Measurements from ENCODE around the gene SERPINA6.
"Not testable (repeated sequence)": the region's sequence is repeated elsewhere in the genome, so short reads cannot be mapped to it uniquely, and the experiment has no call there.

The SERPINA6 gene, protein sequence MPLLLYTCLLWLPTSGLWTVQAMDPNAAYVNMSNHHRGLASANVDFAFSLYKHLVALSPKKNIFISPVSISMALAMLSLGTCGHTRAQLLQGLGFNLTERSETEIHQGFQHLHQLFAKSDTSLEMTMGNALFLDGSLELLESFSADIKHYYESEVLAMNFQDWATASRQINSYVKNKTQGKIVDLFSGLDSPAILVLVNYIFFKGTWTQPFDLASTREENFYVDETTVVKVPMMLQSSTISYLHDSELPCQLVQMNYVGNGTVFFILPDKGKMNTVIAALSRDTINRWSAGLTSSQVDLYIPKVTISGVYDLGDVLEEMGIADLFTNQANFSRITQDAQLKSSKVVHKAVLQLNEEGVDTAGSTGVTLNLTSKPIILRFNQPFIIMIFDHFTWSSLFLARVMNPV

DNA sequence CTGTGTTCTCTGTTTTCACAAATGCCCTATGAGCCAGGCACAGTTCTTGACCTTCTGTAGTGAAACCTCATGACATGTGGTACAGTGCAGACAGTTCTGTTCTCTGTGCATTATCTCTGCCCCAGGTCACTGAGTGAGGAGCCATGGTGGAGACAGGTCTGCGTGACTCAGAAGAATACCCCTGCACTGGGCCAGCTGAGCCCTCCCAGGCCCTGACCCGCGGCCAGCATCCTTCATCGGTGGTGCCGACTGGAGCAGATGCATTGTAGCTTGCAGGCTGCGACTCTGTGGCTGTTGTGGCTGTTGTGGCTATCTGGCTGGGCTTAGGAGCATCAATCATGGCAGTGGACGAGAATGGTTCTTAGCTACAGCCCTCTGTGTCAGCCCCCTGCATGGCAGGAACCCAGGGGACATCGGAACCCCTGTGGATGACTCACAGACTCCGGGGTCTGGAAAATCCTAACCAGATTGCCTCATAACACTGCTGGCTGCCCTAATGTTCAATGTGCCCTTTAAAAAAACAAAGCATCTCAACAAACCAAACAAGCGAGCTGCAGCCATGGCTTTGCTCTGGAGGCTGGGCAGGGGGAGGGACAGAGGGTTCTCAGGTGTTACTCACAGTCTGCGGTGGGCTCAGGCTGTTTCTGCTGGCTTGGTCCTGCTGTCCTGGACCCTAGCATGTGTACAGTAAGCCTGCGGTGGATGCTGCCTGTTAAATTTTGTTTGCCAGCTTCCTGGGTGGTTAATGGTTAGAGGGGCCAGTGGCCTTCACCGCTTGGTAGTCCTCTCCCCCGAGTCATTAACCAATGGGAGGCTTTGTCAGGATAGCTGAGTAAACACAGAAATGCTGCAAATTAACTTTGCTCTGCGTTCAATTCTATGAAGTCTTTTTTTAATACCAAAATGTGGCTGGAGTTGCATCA lies at the start of gene SERPINA6:
TSS of gene SERPINA6 (minus strand) at position 689 of the 923 bp plus-strand sequence. CDS start 8,688 bp downstream, outside the sequence.
- no peak for DNase-seq (ENCODE audit: low read depth)

GRCh38 chr14:94372021-94372605 lies 49.0 kb upstream of the SERPINA6 start:
- no peak for DNase-seq (ENCODE audit: low read depth)

DNA sequence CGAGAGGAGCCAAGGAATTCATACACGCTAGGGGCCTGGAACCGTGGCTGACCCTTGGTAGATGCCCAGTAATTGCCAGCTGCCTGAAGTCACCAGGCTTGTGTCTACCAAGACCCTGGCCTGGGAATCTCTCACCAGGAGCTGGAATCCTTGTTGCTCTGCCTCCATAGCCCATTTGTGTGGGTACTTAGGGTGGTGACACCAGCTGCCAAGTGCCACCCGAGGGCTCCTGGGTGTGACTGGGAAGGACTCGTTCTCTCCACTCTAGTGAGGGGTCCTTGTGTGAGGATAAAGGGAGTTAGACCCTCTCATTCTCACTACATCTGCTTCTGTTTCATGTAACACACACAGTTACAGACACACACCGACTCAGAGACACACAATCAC lies 47.4 kb upstream of the SERPINA6 start:
- DNase-seq (ENCODE audit: low read depth): no peak

GRCh38 chr14:94369766-94370523 lies 46.8 kb upstream of the SERPINA6 start:
- DNase-seq (ENCODE audit: low read depth): not testable (repeated sequence)

DNA sequence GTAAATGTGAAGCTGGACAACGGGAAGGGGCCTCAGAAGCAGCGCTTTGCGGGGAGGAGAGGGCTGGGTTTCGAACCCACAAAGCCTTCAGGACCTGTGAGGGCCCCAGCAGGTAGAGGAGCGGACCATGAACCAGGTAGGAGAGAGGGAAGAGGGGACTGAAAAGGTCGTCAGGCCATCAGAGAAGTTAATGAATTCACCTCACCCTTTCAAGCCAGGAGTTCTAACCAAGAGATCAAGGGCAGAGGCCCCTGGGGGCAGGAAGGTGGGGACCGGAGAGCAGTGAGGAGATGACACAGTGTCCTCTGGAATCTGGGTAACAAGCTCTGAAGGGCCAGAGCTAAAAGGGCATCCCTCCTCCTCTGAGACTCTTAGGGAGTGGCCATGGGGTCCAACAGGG lies 45.8 kb upstream of the SERPINA6 start:
- no peak for DNase-seq (ENCODE audit: low read depth)

GRCh38 chr14:94368243-94368590 lies 45.1 kb upstream of the SERPINA6 start:
- DNase-seq (ENCODE audit: low read depth): no peak

DNA sequence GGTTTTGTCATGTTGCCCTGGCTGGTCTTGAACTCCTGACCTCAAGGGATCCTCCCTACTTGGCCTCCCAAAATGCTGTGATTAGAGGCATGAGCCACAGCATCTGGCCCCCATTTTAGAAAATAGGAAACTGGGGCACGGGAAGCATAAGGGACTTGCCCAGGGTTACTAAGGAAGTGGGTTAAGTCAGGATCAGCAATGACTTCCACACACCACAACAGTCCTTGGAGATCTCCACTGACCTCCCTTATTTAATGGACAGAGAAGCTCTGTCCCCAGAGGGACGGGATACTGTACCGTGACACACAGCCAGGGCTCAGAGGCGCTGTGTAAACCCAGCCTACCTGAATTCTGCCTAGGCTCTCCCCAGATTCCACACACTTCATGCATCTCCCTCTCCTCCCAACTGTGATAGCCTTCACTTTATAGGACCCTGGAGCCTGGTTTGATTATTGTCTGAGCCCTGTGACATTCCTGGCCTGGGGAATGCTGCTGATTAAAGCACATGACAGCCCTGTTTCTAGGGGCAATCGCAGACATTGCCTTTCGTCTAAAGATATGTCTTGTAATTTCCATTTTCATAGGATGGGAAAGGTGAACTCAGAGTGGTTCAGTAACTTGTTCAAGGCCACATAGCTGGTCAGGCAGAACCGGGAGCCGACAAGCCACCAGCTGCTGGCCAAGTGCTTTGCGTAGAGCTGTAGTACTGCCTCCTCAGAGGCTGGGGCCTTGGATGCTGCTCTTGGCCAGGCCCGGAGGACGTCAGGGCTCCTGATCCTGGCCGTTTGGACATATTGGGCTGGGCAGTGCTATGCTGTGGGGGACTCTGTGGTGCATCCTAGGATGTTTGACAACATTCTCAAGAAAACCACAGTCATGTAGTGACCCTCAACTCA lies 44.5 kb upstream of the SERPINA6 start:
- DNase-seq (ENCODE audit: low read depth): no peak

DNA sequence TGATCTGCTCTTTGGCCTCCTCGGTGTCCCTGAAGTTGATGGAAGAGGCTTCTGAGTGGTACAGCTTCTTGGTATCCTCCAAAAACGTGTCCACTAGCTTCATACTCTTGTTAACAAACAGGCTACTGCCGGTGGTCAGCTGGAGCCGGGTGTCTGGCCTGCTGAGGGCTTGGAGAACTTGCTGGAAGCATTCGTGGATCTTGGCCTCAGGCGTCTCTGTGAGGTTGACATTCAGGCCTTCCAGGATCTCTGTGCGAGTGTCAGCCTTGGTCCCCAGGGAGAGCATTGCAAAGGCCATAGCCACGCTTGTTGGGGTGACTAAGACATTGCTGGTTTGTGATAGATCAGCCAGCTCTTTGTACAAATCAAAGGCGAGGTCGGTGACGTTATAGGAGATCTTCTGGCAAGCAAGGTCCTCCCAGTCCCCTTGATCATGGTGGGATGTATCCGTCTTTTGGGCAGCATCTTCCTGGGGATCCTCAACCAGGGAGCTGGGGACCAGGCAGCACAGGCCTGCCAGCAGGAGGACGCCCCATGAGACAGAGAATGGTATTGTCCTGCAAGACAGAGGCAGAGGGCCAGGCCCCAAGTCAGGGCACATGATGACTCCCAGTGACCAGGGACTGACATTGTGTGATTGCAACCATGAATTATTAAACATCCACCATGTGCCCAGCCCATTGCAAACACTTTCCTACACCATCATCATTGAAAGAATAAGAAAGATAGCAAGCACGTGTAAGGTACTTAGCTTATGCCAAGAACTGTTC lies 43.2 kb upstream of the SERPINA6 start, which contains the start of gene SERPINA2:
TSS of gene SERPINA2 (minus strand) at position 553 of the 770 bp plus-strand sequence.
- no peak for DNase-seq (ENCODE audit: low read depth)

DNA sequence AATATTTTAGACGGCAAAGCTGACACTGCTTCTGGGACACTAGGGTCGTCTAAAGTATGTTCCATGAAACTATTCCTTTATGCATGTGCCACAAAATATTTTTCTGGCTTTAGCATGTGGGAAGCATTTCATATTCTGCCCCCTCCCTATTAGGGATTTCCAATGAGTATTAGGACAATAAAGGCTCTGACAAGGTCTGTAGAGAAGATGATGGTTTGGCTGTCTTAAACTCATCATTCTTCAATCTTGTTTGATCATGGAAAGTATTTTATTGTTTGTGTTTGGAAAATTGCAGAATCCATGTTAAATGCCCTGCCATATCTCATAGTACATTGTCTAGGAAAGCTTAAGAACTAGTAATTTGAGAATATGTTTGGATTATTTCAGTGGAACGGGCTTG lies 42.5 kb upstream of the SERPINA6 start:
- no peak for DNase-seq (ENCODE audit: low read depth)

DNA sequence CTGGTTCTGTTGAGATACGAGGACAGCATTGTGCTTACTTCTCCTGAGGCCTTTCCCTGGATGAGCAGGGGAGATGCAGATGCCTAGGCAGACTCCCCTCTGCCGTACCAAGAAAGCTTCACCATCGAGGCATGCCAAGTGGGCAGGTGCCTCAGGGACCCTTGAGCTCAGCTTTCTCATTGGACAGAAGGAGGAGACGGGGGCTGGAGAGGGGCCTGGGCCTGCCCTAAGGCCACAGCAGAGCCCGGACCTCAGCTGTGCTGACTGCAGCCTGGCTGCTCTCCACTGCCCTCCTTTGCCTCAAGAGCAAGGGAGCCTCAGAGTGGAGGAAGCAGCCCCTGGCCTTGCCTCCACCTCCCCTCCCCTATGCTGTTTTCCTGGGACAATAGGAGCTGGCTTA lies 41.8 kb upstream of the SERPINA6 start:
- no peak for DNase-seq (ENCODE audit: low read depth)

GRCh38 chr14:94364037-94364436 lies 40.9 kb upstream of the SERPINA6 start:
- no peak for DNase-seq (ENCODE audit: low read depth)

GRCh38 chr14:94363151-94363624 lies 40.1 kb upstream of the SERPINA6 start:
- DNase-seq (ENCODE audit: low read depth): no peak

DNA sequence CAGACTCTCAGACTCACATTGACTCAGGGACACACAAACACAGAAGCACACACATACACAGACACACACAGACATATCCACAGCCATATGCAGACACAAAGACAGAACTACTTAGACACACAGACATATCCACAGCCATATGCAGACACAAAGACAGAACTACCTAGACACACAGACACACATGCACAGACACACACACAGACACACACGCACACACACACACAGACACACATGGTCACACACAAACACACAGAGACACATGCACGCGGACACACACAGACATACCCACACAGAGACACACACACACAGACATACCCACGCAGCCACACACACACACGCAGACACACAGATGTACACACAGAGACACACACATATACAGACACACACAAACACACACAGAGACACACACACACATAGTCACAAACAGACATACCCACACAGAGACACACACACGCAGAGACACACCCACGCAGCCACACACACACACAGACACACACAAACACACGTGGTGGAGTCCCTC lies 39.5 kb upstream of the SERPINA6 start:
- DNase-seq (ENCODE audit: low read depth): no peak

DNA sequence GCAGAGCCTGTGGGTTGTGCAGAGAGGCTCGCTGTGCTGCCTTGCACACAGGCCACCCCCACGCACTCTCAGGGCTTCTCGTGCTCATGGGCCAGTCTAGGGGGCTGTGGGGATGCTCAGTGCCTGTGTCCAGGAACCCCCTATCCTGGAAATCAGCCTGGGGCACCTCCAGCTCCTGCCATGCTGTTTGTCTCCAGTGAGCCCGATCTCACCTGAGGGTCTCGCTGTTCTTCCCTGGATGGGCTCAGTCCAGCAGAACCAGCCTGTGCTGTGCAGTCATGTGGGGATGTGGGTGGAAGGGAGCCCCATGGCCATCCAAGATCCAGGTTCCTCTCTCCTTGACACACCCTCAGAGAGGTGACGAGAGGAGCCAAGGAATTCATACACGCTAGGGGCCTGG lies 38.5 kb upstream of the SERPINA6 start:
- no peak for DNase-seq (ENCODE audit: low read depth)

- DNase-seq (ENCODE audit: low read depth): no peak
Observed at GRCh38 chr14:94360945-94361565, 37.9 kb upstream of the SERPINA6 start.

DNA sequence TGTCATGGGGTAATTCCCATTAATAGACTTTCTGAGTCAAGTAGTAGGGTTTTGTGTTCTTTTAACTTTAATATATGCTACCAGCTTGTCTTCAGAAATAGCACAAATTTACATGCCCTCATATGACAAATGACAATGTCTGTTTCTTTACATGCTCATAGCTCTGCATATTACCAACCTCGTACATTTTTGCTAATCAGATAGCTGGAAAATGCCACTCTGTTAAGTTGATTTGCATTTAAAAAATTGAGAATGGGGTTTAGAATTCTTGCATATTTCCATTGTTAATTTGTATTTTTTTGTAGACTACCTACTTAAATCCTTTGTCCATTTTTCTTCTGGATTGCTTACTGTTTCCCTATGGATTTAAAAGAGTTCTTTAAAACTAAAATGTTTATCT lies 34.0 kb upstream of the SERPINA6 start:
- no peak for DNase-seq (ENCODE audit: low read depth)

DNA sequence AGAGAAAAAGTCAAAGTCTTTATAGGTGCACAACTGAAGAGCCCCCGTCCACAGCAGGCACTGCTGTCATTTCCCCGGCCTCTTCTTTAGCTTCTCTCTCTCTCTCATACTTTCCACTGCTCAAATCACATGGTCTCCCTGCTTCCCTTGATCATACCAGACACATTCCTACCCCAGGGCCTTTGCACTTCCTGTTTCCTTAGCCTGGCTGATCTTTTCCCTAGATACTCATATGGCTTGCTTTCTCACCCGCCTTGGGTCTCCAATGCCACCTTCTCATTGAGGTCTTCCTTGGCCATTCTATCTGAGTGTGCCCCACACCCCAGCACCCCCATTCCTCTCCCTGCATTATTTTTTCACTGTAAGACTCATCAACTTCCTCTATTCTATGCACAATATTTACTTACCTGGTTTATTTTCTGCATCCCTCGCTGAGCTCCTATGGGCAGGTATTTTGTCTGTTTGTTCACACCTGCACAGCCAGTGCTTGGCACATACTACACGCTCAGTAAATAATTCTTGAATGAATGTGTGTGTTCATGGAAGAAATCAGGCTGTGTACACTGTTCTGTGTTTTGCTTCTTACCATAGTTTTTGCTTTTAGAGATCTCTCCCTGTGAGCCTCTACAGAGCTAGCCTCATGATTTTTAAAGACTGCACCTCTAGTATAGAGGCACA lies 33.4 kb upstream of the SERPINA6 start:
- no peak for DNase-seq (ENCODE audit: low read depth)

- no peak for DNase-seq (ENCODE audit: low read depth)
Observed at GRCh38 chr14:94355191-94355794, 32.2 kb upstream of the SERPINA6 start.
